HepG2 (cell line): ENCODE data around the gene GMEB1. TPM values are rescaled to one million over a fixed set of nuclear protein-coding genes. Genes with fewer than 3 reads are reported as not detected.

Source experiments
- BCL3 ChIP-seq: sonication (generic); formaldehyde crosslinking; IDR thresholded peaks from 2 replicates; pipeline ENCODE4 v1.5.1; 2020; ENCODE audit warnings: mild to moderate bottlenecking, missing genetic modification reagents, moderate library complexity
- CCDC6 ChIP-seq: sonication (generic); formaldehyde crosslinking; IDR thresholded peaks from 2 replicates; pipeline ENCODE4 v1.8.1; 2022; ENCODE audit warnings: mild to moderate bottlenecking, missing genetic modification reagents, moderate library complexity
- KLF6 ChIP-seq: IDR thresholded peaks from 2 replicates; pipeline ENCODE4 v1.8.0; 2016; ENCODE audit warnings: missing biosample characterization, missing genetic modification reagents
- MAZ ChIP-seq, 2 experiments: sonication (generic) in 1 of 2; formaldehyde crosslinking in 1 of 2; IDR thresholded peaks; 2 replicates each; pipeline versions ENCODE4 v1.5.0 to v1.6.1; 2012 to 2020; ENCODE audit warnings: low read depth in 2 of 2, mild to moderate bottlenecking in 2 of 2, borderline replicate concordance in 1 of 2, improper control_type of control experiment in 1 of 2, low read length in 1 of 2, missing genetic modification reagents in 1 of 2, moderate library complexity in 1 of 2
- SKI ChIP-seq: fragments of 450-650 bp; IDR thresholded peaks from one replicate; pipeline ENCODE4 v1.6.1; 2018; ENCODE audit warnings: mild to moderate bottlenecking; ENCODE audit not compliant: partially characterized antibody
- ZMYM3 ChIP-seq: sonication (generic); formaldehyde crosslinking; IDR thresholded peaks from 2 replicates; pipeline ENCODE4 v1.5.1; 2020; ENCODE audit warnings: mild to moderate bottlenecking, missing genetic modification reagents
- ZNF530 ChIP-seq: sonication (generic); formaldehyde crosslinking; IDR thresholded peaks from 2 replicates; pipeline ENCODE4 v1.5.0; 2020; ENCODE audit warnings: low read depth, mild to moderate bottlenecking, missing genetic modification reagents
- polyA plus RNA-seq, 8 experiments: library from polyadenylated mRNA; depleted of rRNA in 3 of 8; stranded (reverse) in 7 of 8; unstranded in 1 of 8; fragments of >200 nt; fragmentation: Illumina TruSeq in 4 of 8; extraction: Trizol in 4 of 8; gene quantifications; 2 replicates each; pipeline versions ENCODE4 v1.2.1 to v1.2.3, GENCODE V29; 2011 to 2016; ENCODE audit warnings: low read depth in 4 of 8, missing spikeins in 1 of 8, mixed read lengths in 1 of 8; ENCODE audit not compliant: insufficient read depth in 1 of 8
- total RNA-seq, 5 experiments: library from RNA; depleted of rRNA; stranded (reverse); fragments of >200 nt; fragmentation: Illumina TruSeq; extraction: Trizol; gene quantifications; 2 replicates each; pipeline ENCODE4 v1.2.3, GENCODE V29; 2016; ENCODE audit warnings: low read depth in 1 of 5
- TF ChIP-seq, protein P1 (sequence below): sonication (generic); formaldehyde crosslinking; IDR thresholded peaks from 2 replicates; pipeline ENCODE4 v1.4.0; 2020; ENCODE audit warnings: missing genetic modification reagents
- TF ChIP-seq, protein P2 (sequence below): sonication (generic); formaldehyde crosslinking; IDR thresholded peaks from 2 replicates; pipeline ENCODE4 v1.4.0; 2020; ENCODE audit warnings: missing genetic modification reagents
- TF ChIP-seq, protein P3 (sequence below): sonication (generic); formaldehyde crosslinking; IDR thresholded peaks from 2 replicates; pipeline ENCODE4 v1.5.0; 2020; ENCODE audit warnings: mild to moderate bottlenecking, missing genetic modification reagents, moderate library complexity
- TF ChIP-seq, protein P4 (sequence below): sonication (generic); formaldehyde crosslinking; IDR thresholded peaks from 2 replicates; pipeline ENCODE4 v1.4.0; 2020; ENCODE audit warnings: missing genetic modification reagents

GMEB1 gene
- total and polyA plus RNA-seq, 2 of the 13 experiments (the other 11 are each of a cell fraction or from before 2014, with no cell fraction given): 3.0 to 6.0 TPM

- TF ChIP-seq, protein P1, sequence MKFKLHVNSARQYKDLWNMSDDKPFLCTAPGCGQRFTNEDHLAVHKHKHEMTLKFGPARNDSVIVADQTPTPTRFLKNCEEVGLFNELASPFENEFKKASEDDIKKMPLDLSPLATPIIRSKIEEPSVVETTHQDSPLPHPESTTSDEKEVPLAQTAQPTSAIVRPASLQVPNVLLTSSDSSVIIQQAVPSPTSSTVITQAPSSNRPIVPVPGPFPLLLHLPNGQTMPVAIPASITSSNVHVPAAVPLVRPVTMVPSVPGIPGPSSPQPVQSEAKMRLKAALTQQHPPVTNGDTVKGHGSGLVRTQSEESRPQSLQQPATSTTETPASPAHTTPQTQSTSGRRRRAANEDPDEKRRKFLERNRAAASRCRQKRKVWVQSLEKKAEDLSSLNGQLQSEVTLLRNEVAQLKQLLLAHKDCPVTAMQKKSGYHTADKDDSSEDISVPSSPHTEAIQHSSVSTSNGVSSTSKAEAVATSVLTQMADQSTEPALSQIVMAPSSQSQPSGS: peak; percentile 78
- TF ChIP-seq BCL3 (CRISPR knock-in tag) (peak; percentile 71), SKI (peak; percentile 53), ZMYM3 (peak; percentile 60; the same call in 1 of the 2 replicates), KLF6 (CRISPR knock-in tag) (peak; percentile 79), CCDC6 (CRISPR knock-in tag) (peak; percentile 67), MAZ (IDR thresholded peaks at IDR 0.05; ENCODE audit: borderline replicate concordance, low read depth, low read length) (peak; percentile 61; the same call in 1 of the 2 replicates), MAZ (CRISPR knock-in tag; IDR thresholded peaks at IDR 0.05; ENCODE audit: low read depth) (peak; percentile 65; the same call in 1 of the 2 replicates), ZNF530 (no peak)
- TF ChIP-seq, protein P2, sequence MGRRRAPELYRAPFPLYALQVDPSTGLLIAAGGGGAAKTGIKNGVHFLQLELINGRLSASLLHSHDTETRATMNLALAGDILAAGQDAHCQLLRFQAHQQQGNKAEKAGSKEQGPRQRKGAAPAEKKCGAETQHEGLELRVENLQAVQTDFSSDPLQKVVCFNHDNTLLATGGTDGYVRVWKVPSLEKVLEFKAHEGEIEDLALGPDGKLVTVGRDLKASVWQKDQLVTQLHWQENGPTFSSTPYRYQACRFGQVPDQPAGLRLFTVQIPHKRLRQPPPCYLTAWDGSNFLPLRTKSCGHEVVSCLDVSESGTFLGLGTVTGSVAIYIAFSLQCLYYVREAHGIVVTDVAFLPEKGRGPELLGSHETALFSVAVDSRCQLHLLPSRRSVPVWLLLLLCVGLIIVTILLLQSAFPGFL (CRISPR knock-in tag): no peak
- TF ChIP-seq, protein P3, sequence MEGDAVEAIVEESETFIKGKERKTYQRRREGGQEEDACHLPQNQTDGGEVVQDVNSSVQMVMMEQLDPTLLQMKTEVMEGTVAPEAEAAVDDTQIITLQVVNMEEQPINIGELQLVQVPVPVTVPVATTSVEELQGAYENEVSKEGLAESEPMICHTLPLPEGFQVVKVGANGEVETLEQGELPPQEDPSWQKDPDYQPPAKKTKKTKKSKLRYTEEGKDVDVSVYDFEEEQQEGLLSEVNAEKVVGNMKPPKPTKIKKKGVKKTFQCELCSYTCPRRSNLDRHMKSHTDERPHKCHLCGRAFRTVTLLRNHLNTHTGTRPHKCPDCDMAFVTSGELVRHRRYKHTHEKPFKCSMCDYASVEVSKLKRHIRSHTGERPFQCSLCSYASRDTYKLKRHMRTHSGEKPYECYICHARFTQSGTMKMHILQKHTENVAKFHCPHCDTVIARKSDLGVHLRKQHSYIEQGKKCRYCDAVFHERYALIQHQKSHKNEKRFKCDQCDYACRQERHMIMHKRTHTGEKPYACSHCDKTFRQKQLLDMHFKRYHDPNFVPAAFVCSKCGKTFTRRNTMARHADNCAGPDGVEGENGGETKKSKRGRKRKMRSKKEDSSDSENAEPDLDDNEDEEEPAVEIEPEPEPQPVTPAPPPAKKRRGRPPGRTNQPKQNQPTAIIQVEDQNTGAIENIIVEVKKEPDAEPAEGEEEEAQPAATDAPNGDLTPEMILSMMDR: peak; percentile 88
- TF ChIP-seq, protein P4, sequence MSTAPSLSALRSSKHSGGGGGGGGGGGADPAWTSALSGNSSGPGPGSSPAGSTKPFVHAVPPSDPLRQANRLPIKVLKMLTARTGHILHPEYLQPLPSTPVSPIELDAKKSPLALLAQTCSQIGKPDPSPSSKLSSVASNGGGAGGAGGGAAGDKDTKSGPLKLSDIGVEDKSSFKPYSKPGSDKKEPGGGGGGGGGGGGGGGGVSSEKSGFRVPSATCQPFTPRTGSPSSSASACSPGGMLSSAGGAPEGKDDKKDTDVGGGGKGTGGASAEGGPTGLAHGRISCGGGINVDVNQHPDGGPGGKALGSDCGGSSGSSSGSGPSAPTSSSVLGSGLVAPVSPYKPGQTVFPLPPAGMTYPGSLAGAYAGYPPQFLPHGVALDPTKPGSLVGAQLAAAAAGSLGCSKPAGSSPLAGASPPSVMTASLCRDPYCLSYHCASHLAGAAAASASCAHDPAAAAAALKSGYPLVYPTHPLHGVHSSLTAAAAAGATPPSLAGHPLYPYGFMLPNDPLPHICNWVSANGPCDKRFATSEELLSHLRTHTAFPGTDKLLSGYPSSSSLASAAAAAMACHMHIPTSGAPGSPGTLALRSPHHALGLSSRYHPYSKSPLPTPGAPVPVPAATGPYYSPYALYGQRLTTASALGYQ (CRISPR knock-in tag): peak; percentile 59; the same call in 1 of the 2 replicates
These were observed 25.5 kb upstream of the GMEB1 start, which contains the start of gene TAF12 (continued) for GRCh38 chr1:28642847-28643635.
